ENCODE results near the gene RPS6KB1.
A peak's percentile ranks its signal among the peaks of the same experiment; 100 is the strongest.

GRCh38 chr17:59899099-59899498 lies 6.2 kb downstream of the RPS6KB1 start:
- TF ChIP-seq CTCF (IDR thresholded peaks at IDR 0.05): peak; percentile 55
- no peak for TF ChIP-seq ZFX (IDR thresholded peaks at IDR 0.05; ENCODE audit: borderline replicate concordance)

Data from 22Rv1 (cell line).